Measurements from ENCODE around the gene BIVM.

The BIVM gene

GRCh38 chr13:102879793-102880499 lies 81.0 kb downstream of the BIVM start:
- no peak for DNase-seq

GRCh38 chr13:102881819-102882686 lies 83.1 kb downstream of the BIVM start:
- no peak for DNase-seq

Data from hypothalamus (tissue), 51 donors.